ENCODE measurements around the gene SUCNR1. TPM values are rescaled to one million over a fixed set of nuclear protein-coding genes. Genes with fewer than 3 reads are reported as not detected.
A peak's percentile ranks its signal among the peaks of the same experiment; 100 is the strongest.

The SUCNR1 gene
- total and polyA plus RNA-seq, 2 donors (not counting 1 experiment from before 2014, with no cell fraction given): under 0.01 to 0.02 TPM

GRCh38 chr3:151891721-151892120 is 18.3 kb downstream of the SUCNR1 start:
- Histone ChIP-seq H3K9me3 (ENCODE audit: control insufficient read depth, insufficient read depth, low read depth, low read length) (no peaks in the 10 kb centered on the region), H3K36me3 (ENCODE audit: control insufficient read depth, insufficient read depth, low read length) (no peaks in the 10 kb centered on the region), H4K20me1 (ENCODE audit: control insufficient read depth, extremely low read depth, insufficient read depth, low read length) (no peaks in the 10 kb centered on the region), H2AFZ (ENCODE audit: low read length) (no peak overlapping the region), H3K4me2 (ENCODE audit: extremely low read depth, insufficient read depth, low read length) (no peak overlapping the region), H3K4me3 (replicated peaks in 1 of 4; ENCODE audit: control extremely low read depth in 1 of 4, insufficient read depth in 1 of 4, low read depth in 3 of 4, low read length in 4 of 4) (no peak overlapping the region), H3K4me1 (ENCODE audit: control insufficient read depth, extremely low read depth, insufficient read depth, low read length) (peaks cover 2% of the 10 kb centered on the region), H3K27me3 (ENCODE audit: control insufficient read depth, insufficient read depth, low read length) (no peaks in the 10 kb centered on the region), H3K79me2 (ENCODE audit: control insufficient read depth, insufficient read depth, low read length) (no peaks in the 10 kb centered on the region), H3K9ac (ENCODE audit: insufficient read depth, low read length) (no peak overlapping the region), H3K27ac (ENCODE audit: insufficient read depth, low read length) (no peak overlapping the region)
- TF ChIP-seq CTCF (conservative IDR thresholded peaks at IDR 0.05 in 1 of 2, IDR thresholded peaks at IDR 0.05 in 1 of 2; ENCODE audit: low read depth in 1 of 2, low read length in 2 of 2): no peak
- TF ChIP-seq EZH2 (IDR thresholded peaks at IDR 0.05; ENCODE audit: low read length, missing control alignments): no peak
- DNase-seq (ENCODE audit: low read depth in 2 of 2): peak in 1 of 2 donors; percentile 21

- H2AFZ ChIP-seq (ENCODE audit: low read length): no peak overlapping the region
- no peak overlapping the region for H3K27ac ChIP-seq (ENCODE audit: insufficient read depth, low read length)
Observed at GRCh38 chr3:151894219-151894618, 20.8 kb downstream of the SUCNR1 start.

GRCh38 chr3:151895478-151896241 is 22.2 kb downstream of the SUCNR1 start:
- Histone ChIP-seq H3K79me2 (ENCODE audit: control insufficient read depth, insufficient read depth, low read length) (no peaks in the 10 kb centered on the region), H2AFZ (ENCODE audit: low read length) (no peak overlapping the region), H3K36me3 (ENCODE audit: control insufficient read depth, insufficient read depth, low read length) (no peaks in the 10 kb centered on the region), H4K20me1 (ENCODE audit: control insufficient read depth, extremely low read depth, insufficient read depth, low read length) (no peaks in the 10 kb centered on the region), H3K9ac (ENCODE audit: insufficient read depth, low read length) (no peak overlapping the region), H3K4me3 (replicated peaks in 1 of 4; ENCODE audit: control extremely low read depth in 1 of 4, insufficient read depth in 1 of 4, low read depth in 3 of 4, low read length in 4 of 4) (no peak overlapping the region), H3K27me3 (ENCODE audit: control insufficient read depth, insufficient read depth, low read length) (no peaks in the 10 kb centered on the region), H3K4me1 (ENCODE audit: control insufficient read depth, extremely low read depth, insufficient read depth, low read length) (peaks cover 9% of the 10 kb centered on the region), H3K4me2 (ENCODE audit: extremely low read depth, insufficient read depth, low read length) (no peak overlapping the region), H3K9me3 (ENCODE audit: control insufficient read depth, insufficient read depth, low read depth, low read length) (no peaks in the 10 kb centered on the region), H3K27ac (ENCODE audit: insufficient read depth, low read length) (no peak overlapping the region)
- DNase-seq (ENCODE audit: low read depth in 2 of 2): no peak
- TF ChIP-seq EZH2 (IDR thresholded peaks at IDR 0.05; ENCODE audit: low read length, missing control alignments) (no peak), CTCF (conservative IDR thresholded peaks at IDR 0.05 in 1 of 2, IDR thresholded peaks at IDR 0.05 in 1 of 2; ENCODE audit: low read depth in 1 of 2, low read length in 2 of 2) (no peak)

More at GRCh38 chr3:151894219-151894618, 20.8 kb downstream of the SUCNR1 start:
- peaks cover 2% of the 10 kb centered on the region for H3K4me1 ChIP-seq (ENCODE audit: control insufficient read depth, extremely low read depth, insufficient read depth, low read length)
- no peak overlapping the region for H3K4me2 ChIP-seq (ENCODE audit: extremely low read depth, insufficient read depth, low read length)
- H3K36me3 ChIP-seq (ENCODE audit: control insufficient read depth, insufficient read depth, low read length): no peaks in the 10 kb centered on the region
- no peaks in the 10 kb centered on the region for H3K9me3 ChIP-seq (ENCODE audit: control insufficient read depth, insufficient read depth, low read depth, low read length)
- TF ChIP-seq EZH2 (IDR thresholded peaks at IDR 0.05; ENCODE audit: low read length, missing control alignments): no peak
- no peak for TF ChIP-seq CTCF (conservative IDR thresholded peaks at IDR 0.05 in 1 of 2, IDR thresholded peaks at IDR 0.05 in 1 of 2; ENCODE audit: low read depth in 1 of 2, low read length in 2 of 2)
- no peaks in the 10 kb centered on the region for H3K79me2 ChIP-seq (ENCODE audit: control insufficient read depth, insufficient read depth, low read length)
- H3K9ac ChIP-seq (ENCODE audit: insufficient read depth, low read length): no peak overlapping the region
- H3K4me3 ChIP-seq (replicated peaks in 1 of 4; ENCODE audit: control extremely low read depth in 1 of 4, insufficient read depth in 1 of 4, low read depth in 3 of 4, low read length in 4 of 4): no peak overlapping the region
- H4K20me1 ChIP-seq (ENCODE audit: control insufficient read depth, extremely low read depth, insufficient read depth, low read length): no peaks in the 10 kb centered on the region
- no peak for DNase-seq (ENCODE audit: low read depth in 2 of 2)
- no peaks in the 10 kb centered on the region for H3K27me3 ChIP-seq (ENCODE audit: control insufficient read depth, insufficient read depth, low read length)

All from fibroblast of lung (primary cell).